K562 (cell line): ENCODE measurements around the gene C1orf167. TPM values are rescaled to one million over a fixed set of nuclear protein-coding genes. Genes with fewer than 3 reads are reported as not detected.

Experiments used
- CC2D1A ChIP-seq: fragments of 450-650 bp; IDR thresholded peaks from 2 replicates; pipeline ENCODE4 v1.6.1; 2017; ENCODE audit warnings: mild to moderate bottlenecking
- E2F5 ChIP-seq: sonication (generic); formaldehyde crosslinking; IDR thresholded peaks from 2 replicates; pipeline ENCODE4 v1.8.0; 2022; ENCODE audit warnings: mild to moderate bottlenecking, missing genetic modification reagents
- ELK1 ChIP-seq: sonication (generic); formaldehyde crosslinking; IDR thresholded peaks from 2 replicates; pipeline ENCODE4 v1.8.1; 2022; ENCODE audit warnings: missing genetic modification reagents
- GTF2B ChIP-seq: IDR thresholded peaks from 2 replicates; pipeline ENCODE4 v1.6.1; 2011; ENCODE audit not compliant: insufficient read length; ENCODE audit errors: extremely low read depth
- HDGF ChIP-seq: fragments of 450-650 bp; IDR thresholded peaks from 2 replicates; pipeline ENCODE4 v1.6.1; 2016
- HNRNPK ChIP-seq: fragments of 200-400 bp; formaldehyde crosslinking; IDR thresholded peaks from one replicate; pipeline ENCODE4 v1.6.1; 2018; ENCODE audit warnings: mild to moderate bottlenecking, low read depth, low read length; ENCODE audit not compliant: poor library complexity, severe bottlenecking
- NR2C2 ChIP-seq, 2 experiments: fragments of 200-800 bp in 1 of 2; sonication (Bioruptor generic) in 1 of 2; sonication (generic) in 1 of 2; formaldehyde crosslinking in 1 of 2; IDR thresholded peaks; 2 replicates each; pipeline versions ENCODE4 v1.6.1 to v1.8.0; 2016 to 2022; ENCODE audit warnings: mild to moderate bottlenecking in 1 of 2, missing compliant biosample characterization in 1 of 2, missing genetic modification characterization in 1 of 2, missing genetic modification reagents in 1 of 2
- POLR2A ChIP-seq: fragments of 450-650 bp; conservative IDR thresholded peaks from 2 replicates; pipeline ENCODE4 v1.6.1; 2016
- POLR2AphosphoS5 ChIP-seq: IDR thresholded peaks from 2 replicates; pipeline ENCODE4 v1.6.1; 2011; ENCODE audit warnings: mild to moderate bottlenecking, low read depth, low read length, moderate library complexity; ENCODE audit not compliant: control insufficient read depth, insufficient read depth
- RNF219 ChIP-seq: fragments of 250-450 bp; sonication (Bioruptor Pico); IDR thresholded peaks from 2 replicates; pipeline ENCODE4 v1.5.0; 2022; ENCODE audit warnings: mild to moderate bottlenecking
- SRSF9 ChIP-seq: fragments of 200-400 bp; formaldehyde crosslinking; IDR thresholded peaks from 2 replicates; pipeline ENCODE4 v1.6.1; 2017; ENCODE audit warnings: low read depth, low read length, borderline replicate concordance
- ZNF740 ChIP-seq, 3 experiments: fragments of 200-800 bp in 1 of 3; sonication (Bioruptor generic) in 1 of 3; sonication (generic) in 1 of 3; formaldehyde crosslinking in 1 of 3; IDR thresholded peaks; 2 replicates each; pipeline versions ENCODE4 v1.6.1 to v1.8.0; 2016 to 2022; ENCODE audit warnings: mild to moderate bottlenecking in 2 of 3, missing compliant biosample characterization in 2 of 3, missing genetic modification characterization in 2 of 3, missing genetic modification reagents in 1 of 3
- polyA plus RNA-seq, 8 experiments: library from polyadenylated mRNA; depleted of rRNA in 4 of 8; stranded (reverse) in 5 of 8; unstranded in 3 of 8; fragments of >200 nt; fragmentation: Nextera tagmentation in 2 of 8; fragmentation: Illumina TruSeq in 1 of 8; extraction: Ambion mirVana in 2 of 8; extraction: Trizol in 1 of 8; gene quantifications; 2 replicates each; pipeline versions ENCODE4 v1.2.1 to v1.2.3, GENCODE V29; 2011 to 2014; ENCODE audit warnings: inconsistent platforms in 1 of 8, missing spikeins in 1 of 8
- total RNA-seq, 7 experiments: library from RNA; depleted of rRNA in 6 of 7; stranded (reverse); fragments of >200 nt in 6 of 7; fragmentation: Illumina TruSeq in 2 of 7; extraction: Trizol in 2 of 7; gene quantifications; 2 replicates each; pipeline versions ENCODE4 v1.2.1 to v1.2.3, GENCODE V29; 2011 to 2021; ENCODE audit warnings: low replicate concordance in 1 of 7
- TF ChIP-seq, protein P1 (sequence below), 3 experiments: fragments of 200-800 bp in 1 of 3; fragments of 250-450 bp in 1 of 3; fragments of 450-650 bp in 1 of 3; sonication (Bioruptor Pico) in 1 of 3; sonication (Bioruptor generic) in 1 of 3; formaldehyde crosslinking in 1 of 3; IDR thresholded peaks; 2 replicates each; pipeline versions ENCODE4 v1.6.1 to v1.8.0; 2016 to 2022; ENCODE audit warnings: mild to moderate bottlenecking in 2 of 3, missing genetic modification characterization in 2 of 3, missing compliant biosample characterization in 1 of 3, moderate library complexity in 1 of 3

The C1orf167 gene
- total and polyA plus RNA-seq, 9 of the 15 experiments (the other 6 are each of a cell fraction or from before 2014, with no cell fraction given), result 0.22 to 0.86 (median 0.31) TPM; not detected in 2

DNA sequence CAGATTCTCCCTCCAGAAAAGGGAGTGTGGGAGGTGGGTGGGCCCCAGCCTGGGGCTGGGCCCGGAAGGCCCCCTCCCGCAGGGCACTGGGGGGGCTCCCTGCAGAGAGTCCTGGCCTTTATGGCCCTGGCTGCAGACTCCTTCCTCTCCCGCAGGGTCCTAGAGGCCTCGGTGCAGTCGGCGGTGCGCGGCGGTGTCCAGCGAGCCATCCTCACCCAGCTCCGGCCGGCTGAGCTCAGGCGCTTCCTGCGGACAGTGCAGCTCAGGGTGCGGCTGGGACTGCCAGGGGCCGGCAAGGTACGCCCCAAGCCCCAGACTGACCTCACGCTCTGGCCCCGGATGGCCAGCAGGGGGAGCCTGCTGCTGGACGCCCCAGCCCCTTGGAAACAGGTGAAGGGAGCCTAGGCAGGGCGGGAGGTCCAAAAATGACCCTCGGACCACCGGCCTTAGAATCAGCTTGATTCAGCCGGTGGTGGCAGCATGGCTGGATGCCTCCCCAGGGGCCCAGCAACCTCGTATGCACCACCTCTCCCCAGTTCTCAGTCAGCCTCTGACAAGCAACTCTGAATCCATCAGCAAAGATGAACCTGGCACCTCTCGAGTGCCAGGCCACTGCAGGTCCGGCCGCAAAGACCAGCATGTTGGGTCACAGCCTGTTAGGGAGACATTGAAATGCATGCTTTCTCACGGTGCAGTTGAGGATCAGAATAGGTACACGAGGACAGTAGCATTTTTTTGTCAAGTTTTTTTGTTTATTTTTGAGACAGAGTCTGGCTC is 23.2 kb downstream of the C1orf167 start (continued):
- TF ChIP-seq ELK1 (no peak), HDGF (no peak), ZNF740 (CRISPR knock-in tag; IDR thresholded peaks at IDR 0.05) (peak; percentile 66), ZNF740 (tag; IDR thresholded peaks at IDR 0.05) (no peak), CC2D1A (0 out of 2 replicates have a peak, but pooled peaks have one; percentile 49), NR2C2 (CRISPR knock-in tag; IDR thresholded peaks at IDR 0.05) (peak; percentile 10), NR2C2 (tag; IDR thresholded peaks at IDR 0.05) (no peak), E2F5 (CRISPR knock-in tag) (peak; percentile 64), RNF219 (CRISPR knock-in tag) (0 out of 2 replicates have a peak, but pooled peaks have one; percentile 49), POLR2A (peak; percentile 66), HNRNPK (no peak), POLR2AphosphoS5 (no peak), GTF2B (no peak), SRSF9 (no peak)
- TF ChIP-seq, protein P1, sequence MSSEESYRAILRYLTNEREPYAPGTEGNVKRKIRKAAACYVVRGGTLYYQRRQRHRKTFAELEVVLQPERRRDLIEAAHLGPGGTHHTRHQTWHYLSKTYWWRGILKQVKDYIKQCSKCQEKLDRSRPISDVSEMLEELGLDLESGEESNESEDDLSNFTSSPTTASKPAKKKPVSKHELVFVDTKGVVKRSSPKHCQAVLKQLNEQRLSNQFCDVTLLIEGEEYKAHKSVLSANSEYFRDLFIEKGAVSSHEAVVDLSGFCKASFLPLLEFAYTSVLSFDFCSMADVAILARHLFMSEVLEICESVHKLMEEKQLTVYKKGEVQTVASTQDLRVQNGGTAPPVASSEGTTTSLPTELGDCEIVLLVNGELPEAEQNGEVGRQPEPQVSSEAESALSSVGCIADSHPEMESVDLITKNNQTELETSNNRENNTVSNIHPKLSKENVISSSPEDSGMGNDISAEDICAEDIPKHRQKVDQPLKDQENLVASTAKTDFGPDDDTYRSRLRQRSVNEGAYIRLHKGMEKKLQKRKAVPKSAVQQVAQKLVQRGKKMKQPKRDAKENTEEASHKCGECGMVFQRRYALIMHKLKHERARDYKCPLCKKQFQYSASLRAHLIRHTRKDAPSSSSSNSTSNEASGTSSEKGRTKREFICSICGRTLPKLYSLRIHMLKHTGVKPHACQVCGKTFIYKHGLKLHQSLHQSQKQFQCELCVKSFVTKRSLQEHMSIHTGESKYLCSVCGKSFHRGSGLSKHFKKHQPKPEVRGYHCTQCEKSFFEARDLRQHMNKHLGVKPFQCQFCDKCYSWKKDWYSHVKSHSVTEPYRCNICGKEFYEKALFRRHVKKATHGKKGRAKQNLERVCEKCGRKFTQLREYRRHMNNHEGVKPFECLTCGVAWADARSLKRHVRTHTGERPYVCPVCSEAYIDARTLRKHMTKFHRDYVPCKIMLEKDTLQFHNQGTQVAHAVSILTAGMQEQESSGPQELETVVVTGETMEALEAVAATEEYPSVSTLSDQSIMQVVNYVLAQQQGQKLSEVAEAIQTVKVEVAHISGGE (CRISPR knock-in tag; IDR thresholded peaks at IDR 0.05), result 0 out of 6 replicates have a peak, but pooled peaks of 1 of the 3 experiments have one; percentile 8
